NB4 (cell line): ENCODE data around the gene PITPNC1.
"Not testable (repeated sequence)": the region's sequence is repeated elsewhere in the genome, so short reads cannot be mapped to it uniquely, and the experiment has no call there.

Experiments used
- POLR2A ChIP-seq: IDR thresholded peaks from 2 replicates; pipeline ENCODE4 v1.6.1; 2011; ENCODE audit warnings: mild to moderate bottlenecking; ENCODE audit not compliant: insufficient read length; ENCODE audit errors: extremely low read depth
- TF ChIP-seq, protein P1 (sequence below): IDR thresholded peaks from one replicate; pipeline ENCODE4 v1.5.1; 2012; ENCODE audit warnings: low read depth, low read length

DNA sequence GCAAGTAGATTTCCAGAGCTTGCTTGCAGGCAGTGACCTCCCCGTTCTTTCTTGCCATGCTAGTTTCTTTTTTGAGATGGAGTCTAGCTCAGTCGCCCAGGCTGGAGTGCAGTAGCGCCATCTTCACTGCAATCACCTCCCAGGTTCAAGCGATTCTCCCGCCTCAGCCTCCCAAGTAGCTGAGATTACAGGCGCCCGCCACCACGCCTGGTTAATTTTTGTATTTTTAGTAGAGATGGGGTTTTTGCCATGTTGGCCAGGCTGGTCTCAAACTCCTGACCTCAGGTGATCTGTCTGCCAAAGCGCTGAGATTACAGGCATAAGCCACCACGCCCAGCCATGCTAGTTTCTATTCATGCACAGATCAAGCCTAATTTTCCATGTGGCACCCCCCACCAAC lies 139.5 kb downstream of the PITPNC1 start:
- TF ChIP-seq, protein P1, sequence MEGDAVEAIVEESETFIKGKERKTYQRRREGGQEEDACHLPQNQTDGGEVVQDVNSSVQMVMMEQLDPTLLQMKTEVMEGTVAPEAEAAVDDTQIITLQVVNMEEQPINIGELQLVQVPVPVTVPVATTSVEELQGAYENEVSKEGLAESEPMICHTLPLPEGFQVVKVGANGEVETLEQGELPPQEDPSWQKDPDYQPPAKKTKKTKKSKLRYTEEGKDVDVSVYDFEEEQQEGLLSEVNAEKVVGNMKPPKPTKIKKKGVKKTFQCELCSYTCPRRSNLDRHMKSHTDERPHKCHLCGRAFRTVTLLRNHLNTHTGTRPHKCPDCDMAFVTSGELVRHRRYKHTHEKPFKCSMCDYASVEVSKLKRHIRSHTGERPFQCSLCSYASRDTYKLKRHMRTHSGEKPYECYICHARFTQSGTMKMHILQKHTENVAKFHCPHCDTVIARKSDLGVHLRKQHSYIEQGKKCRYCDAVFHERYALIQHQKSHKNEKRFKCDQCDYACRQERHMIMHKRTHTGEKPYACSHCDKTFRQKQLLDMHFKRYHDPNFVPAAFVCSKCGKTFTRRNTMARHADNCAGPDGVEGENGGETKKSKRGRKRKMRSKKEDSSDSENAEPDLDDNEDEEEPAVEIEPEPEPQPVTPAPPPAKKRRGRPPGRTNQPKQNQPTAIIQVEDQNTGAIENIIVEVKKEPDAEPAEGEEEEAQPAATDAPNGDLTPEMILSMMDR = not testable (repeated sequence)
- not testable (repeated sequence) for TF ChIP-seq POLR2A
